Measurements from ENCODE around the gene ENPP7.

The ENPP7 gene

DNA sequence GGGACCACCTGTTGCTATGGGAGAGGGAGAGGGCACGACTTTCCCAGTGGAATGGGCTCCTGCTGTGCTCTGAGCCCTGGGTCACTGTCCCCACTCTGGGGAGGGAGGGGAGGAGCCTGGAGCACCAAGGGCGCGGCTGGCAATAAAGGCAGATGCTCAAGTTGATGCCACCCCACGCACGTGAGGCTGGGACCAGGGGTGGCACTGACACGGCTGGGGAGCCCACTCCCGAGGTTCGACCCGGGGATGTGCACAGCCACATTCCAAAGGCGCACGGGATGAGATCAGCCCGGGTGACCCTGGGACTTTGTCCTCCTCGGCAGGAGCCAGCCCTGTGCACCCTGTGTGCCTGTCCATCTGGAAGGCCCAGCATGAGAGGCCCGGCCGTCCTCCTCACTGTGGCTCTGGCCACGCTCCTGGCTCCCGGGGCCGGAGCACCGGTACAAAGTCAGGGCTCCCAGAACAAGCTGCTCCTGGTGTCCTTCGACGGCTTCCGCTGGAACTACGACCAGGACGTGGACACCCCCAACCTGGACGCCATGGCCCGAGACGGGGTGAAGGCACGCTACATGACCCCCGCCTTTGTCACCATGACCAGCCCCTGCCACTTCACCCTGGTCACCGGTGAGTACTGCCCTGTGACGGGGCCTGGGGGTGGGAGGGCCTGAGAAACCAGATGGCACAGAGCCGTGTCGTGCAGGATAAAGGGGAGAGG lies at the start of gene ENPP7:
Gene ENPP7, plus strand, starts transcription at position 175 of the 715 bp plus-strand sequence. Its CDS starts 197 bp downstream, at position 372.
- no peak for DNase-seq

DNA sequence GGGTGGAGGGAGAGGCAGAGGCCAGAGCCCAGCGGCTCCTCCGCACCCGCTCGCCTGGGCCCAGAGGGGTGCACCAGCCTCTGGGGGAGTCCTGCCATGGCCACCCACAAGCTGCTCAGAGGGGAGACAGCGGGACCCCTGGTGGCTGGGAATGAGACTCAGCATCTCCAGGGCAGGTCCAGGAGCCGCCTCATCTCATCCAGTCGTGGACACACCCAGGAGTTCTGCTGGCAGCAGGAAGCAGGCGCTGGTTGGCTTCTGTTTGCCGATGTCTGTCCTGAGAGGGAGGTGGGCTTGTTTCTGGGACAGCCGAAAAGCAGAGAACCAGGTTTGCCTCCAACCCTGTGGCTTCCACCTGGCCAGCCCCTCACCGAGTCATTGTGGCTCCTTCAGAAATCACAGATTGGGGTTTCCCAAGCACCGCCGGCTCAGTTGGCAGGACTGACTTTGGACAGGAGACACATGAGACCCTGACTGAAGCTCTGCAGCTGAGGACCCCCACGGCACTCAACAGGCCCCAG lies 49.6 kb upstream of the ENPP7 start:
- no peak for DNase-seq

DNA sequence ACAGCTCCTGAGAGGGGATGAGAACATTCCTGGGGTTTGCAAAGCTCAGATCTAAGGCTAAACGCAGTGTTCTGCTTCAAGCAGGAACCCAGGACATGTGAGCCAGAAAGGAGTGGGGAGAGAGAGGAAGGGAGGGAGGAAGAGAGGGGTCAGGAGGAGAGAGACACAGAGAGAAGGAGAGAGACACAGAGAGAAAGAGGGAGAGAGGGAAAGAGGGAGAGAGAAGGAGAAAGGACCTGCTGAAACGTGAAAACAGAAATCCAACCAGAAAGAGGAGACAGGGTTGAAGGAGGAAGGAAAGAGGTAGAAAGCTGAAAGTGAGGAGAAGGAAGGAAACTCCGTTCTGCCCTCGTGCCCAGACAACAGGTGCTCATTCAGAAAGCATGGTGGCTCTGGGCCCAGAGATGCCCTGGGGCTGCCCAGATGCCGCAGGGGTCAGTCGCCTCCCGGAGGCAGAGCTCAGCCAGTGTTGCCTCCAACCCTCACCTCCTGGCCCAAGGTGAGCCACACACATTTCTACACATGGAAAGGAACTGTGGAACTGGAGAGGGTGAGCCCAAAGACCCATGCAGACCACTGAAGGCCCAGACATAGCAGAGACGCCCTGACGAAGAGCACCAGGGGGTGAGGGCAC lies 49.0 kb upstream of the ENPP7 start:
- no peak for DNase-seq

GRCh38 chr17:79683365-79683764 lies 47.4 kb upstream of the ENPP7 start:
- DNase-seq, result no peak

- no peak for DNase-seq
Measured at GRCh38 chr17:79684132-79684985, 46.4 kb upstream of the ENPP7 start.

- no peak for DNase-seq
Measured at GRCh38 chr17:79685121-79685520, 45.6 kb upstream of the ENPP7 start.

DNA sequence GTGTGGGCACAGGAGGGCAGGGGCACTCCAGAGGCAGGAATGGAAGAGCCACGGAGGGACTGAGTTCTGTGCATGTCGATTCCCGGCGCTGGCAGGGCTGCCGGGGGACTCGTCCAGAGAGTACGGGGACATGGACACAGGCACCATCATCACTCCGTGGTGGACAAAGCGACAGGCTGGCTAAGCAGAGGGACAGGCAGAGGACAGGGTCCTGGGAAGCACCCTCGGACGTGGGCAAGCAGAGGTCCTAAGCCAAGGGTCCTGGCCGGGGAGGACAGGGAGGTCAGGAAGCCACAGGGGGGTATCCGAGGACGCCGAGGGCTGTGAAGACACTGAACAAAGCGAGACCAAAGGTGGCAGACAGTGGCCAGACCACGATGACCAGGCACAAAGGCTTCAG lies 44.3 kb upstream of the ENPP7 start:
- DNase-seq, result no peak

DNA sequence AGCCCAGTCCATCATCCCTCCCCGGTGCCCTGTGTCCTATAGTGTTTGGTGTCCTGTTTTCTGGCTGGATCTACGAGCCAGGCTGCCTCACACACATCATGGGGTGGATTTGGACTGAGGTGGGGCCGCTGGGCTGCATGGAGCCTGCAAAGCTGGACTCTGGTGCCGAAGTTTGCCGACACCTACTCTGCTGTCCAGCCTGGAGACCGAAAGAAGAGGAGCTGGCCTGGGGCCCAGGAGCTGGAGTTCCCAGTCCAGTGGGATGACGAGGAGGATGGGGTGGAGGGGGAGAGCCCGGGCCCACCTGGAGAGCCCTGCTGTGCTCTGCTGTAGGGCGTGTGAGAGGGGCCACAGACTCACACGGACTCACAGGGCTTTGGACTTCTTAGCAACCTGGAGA lies 40.3 kb upstream of the ENPP7 start:
- DNase-seq, result no peak

- DNase-seq, result no peak
Measured at GRCh38 chr17:79690988-79691836, 39.5 kb upstream of the ENPP7 start.

GRCh38 chr17:79691931-79692330 lies 38.8 kb upstream of the ENPP7 start:
- DNase-seq, result no peak

DNA sequence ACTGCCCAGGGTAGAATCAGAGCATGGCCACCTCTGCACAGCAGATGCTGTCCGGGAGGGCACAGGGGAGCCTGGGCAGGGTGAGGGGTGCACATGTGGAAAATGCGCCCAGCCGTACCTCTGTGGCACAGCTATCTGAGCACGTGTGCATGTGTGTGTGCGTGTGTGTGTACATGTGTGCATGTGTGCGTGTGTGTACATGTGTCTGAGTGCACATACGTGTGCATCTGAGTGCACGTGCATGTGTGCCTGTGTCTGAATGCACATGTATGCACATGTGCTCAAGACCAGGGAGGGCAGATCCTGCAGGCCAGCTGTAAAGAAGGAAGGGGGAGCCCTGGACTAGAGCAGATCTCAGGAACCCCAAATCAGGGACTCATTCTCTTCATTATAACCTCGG lies 37.3 kb upstream of the ENPP7 start:
- no peak for DNase-seq

DNA sequence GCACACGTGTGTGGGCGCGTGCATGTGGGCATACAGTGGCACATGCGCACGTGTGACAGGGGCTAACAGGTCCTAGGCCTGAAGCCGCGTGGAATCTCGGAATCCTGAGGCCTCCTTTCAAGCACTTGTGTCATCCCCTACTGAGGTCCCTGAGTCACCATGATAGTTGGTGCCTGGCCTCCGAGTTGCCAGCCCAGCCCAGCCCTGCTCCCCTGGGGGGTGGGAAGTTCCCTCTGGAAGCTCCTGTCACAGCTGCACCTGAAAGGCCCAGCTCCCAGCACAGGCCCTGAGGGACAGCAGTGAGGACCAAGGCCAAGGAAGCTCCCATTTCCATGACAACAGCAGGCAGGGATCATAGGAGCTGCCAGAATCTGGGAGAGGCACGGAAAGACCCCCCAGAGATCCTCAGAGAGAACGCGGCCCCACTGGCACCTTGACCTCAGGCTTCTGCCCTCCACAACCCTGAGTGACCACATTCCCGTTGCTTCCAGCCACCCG lies 35.4 kb upstream of the ENPP7 start:
- no peak for DNase-seq

DNA sequence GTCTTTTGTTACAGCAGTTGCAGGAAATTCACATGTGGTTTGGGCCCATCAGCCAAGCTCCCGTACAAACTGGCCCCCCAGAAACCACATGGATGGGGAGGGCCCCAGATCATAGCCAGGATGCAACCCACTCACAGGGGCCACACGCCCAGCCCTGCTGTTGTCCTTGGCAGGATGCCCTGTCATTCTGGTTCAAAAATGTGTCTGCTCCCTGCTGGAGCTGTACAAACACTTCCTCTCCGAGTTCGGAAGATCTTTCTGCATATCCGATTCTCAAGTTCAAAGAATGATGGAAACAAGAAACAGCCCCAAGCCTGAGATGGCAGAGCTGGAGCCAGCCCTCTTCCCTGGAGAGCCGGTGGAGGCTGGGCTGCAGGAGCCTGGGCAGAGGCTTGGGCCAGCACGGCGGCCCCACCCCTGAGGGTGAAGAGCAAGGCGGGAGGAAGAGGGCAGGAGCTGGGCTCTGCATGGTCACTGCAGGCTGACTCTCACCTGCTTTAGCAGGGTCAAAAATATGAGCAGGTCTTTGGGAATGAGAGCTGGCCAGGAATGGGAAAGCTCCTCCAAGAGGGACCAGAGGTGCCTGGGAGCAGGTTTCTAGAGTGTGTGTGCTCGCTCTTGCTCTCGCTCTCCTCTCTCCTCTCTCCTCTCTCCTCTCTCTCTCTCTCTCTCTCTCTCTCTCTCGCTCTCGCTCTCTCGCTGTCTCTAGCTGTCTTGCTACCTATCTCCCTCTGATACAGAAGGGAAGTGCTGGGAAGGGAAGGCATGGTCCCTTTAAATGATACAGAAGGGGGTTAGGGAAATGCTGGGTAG lies 34.7 kb upstream of the ENPP7 start:
- DNase-seq, result no peak

GRCh38 chr17:79696610-79696982 lies 34.1 kb upstream of the ENPP7 start:
- DNase-seq, result no peak

- no peak for DNase-seq
Measured at GRCh38 chr17:79698146-79698846, 32.4 kb upstream of the ENPP7 start.

DNA sequence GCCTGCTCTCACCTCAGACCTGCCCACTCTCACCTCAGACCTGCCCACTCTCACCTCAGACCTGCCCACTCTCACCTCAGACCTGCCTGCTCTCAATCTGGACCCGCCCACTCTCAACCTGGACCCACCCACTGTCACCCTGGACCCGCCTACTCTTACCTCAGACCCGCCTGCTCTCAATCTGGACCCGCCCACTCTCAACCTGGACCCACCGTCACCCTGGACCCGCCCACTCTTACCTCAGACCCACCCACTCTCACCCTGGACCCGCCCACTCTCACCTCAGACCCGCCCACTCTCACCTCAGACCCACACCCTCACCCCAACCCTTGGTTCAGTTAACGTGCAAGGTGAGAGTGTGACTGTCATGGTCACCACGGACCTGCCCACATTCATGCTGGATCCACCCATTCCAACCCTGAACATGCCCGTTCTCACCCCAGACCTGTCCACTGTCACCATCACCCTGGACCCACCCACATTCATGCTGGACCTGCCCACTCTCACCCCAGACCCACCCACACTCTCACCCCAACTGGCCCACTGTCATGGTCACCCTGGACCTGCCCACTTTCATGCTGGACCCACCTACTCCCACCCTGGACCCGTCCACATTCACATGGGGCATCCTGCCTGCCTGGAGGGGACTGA lies 31.2 kb upstream of the ENPP7 start:
- no peak for DNase-seq

GRCh38 chr17:79700592-79700991 lies 30.2 kb upstream of the ENPP7 start:
- DNase-seq, result no peak

GRCh38 chr17:79702034-79702433 lies 28.7 kb upstream of the ENPP7 start:
- no peak for DNase-seq

DNA sequence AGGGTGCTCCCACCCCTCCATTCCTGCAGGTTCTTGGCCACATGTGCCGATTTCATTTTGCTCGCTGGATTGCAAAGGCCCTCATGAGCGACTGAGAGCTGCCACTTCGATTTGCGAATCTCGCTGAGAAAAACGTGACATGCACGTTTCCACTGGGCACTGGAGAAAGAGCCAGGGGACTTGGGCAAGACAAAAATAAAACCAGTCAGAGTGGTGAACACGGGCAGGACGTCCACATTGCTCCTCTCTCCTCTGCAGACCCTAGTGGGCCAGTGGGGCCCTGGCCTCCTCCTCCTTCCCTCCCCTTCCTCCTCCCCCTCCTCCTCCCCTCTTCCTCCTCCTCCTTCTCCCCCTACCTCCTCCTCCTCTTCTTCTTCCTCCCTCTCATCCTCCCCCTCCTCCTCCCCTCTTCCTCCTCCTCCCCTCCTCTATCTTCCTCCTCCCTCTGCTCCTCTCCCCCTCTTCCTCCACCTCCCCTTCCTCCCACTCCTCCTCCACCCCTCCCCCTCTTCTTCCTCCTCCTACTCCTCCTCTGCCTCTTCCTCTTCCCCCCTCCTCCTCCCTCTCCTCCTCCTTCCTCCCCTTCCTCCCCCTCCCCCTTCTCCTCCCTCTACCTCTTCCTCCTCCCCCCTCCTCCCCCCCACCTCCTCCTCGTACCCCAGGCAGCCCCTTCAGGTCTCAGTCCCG lies 28.1 kb upstream of the ENPP7 start:
- DNase-seq, result no peak

GRCh38 chr17:79704691-79705090 lies 26.1 kb upstream of the ENPP7 start:
- no peak for DNase-seq

All from HCEC 1CT (cell line).